Colonic mucosa (tissue), 4 donors: ENCODE results near the gene TCP11. TPM values are rescaled to one million over a fixed set of nuclear protein-coding genes. Genes with fewer than 3 reads are reported as not detected.

Source experiments
- DNase-seq: peaks from one replicate; pipeline ENCODE4 v3.0.0-alpha.2; 2020
- H3K27ac ChIP-seq: fragments of 200-600 bp; one replicate; pipeline ENCODE4 v1.8.0; 2021
- H3K27me3 ChIP-seq: fragments of 200-600 bp; one replicate; pipeline ENCODE4 v1.8.0; 2021
- H3K36me3 ChIP-seq: fragments of 200-600 bp; one replicate; pipeline ENCODE4 v1.8.0; 2021
- H3K4me1 ChIP-seq: fragments of 200-600 bp; one replicate; pipeline ENCODE4 v1.8.0; 2021; ENCODE audit warnings: mild to moderate bottlenecking
- H3K4me3 ChIP-seq: fragments of 200-600 bp; one replicate; pipeline ENCODE4 v1.8.0; 2021
- H3K9ac ChIP-seq, 2 donors: one replicate each; pipeline ENCODE4 v1.7.0; 2013; ENCODE audit warnings: control low read depth in 2 of 2, low read depth in 2 of 2, low read length in 2 of 2
- H3K9me3 ChIP-seq: fragments of 200-600 bp; one replicate; pipeline ENCODE4 v1.8.0; 2021
- CTCF ChIP-seq: fragments of 200-600 bp; IDR thresholded peaks from one replicate; pipeline ENCODE4 v1.8.0; 2022; ENCODE audit warnings: antibody characterized with exemption, mild to moderate bottlenecking
- intact Hi-C: fragments of 100-400 bp; cut with DNase I; formaldehyde crosslinking; loops from one replicate; pipeline ENCODE4 v1.14.1; 2022
- total RNA-seq, 2 donors: library from RNA; stranded (reverse); fragmentation: NEBNext Ultra II Directional in 1 of 2; extraction: Animal tissue kit (Norgen Biotek cat#: 25700) in 1 of 2; gene quantifications; one replicate each; pipeline ENCODE4 v1.2.1, GENCODE V29; 2021
- donor health status: healthy.
- donor health status: DM: no; HTN: no; CAD: no.
- donor health status: DM: no; HTN: no; CAD: no.

The TCP11 gene
- total RNA-seq, result not detected

- Histone ChIP-seq H3K9me3 (no peaks in the 10 kb centered on the region), H3K27ac (no peak within 1 kb of the TSS), H3K36me3 (no peaks in the 10 kb centered on the region), H3K4me3 (no peak within 1 kb of the TSS), H3K27me3 (no peaks in the 10 kb centered on the region), H3K9ac (no peak within 1 kb of the TSS), H3K4me1 (no peaks in the 10 kb centered on the region)
- DNase-seq, result peak; percentile 50
- no peak for TF ChIP-seq CTCF
- intact Hi-C loops, result loop anchor here (2.0 kb wide), 1 partner anchor 154 kb away; no protein-coding TSS in a partner anchor
These were observed at the start of gene TCP11 for GRCh38 chr6:35141007-35141655. Gene TCP11, minus strand, starts transcription at chr6:35141339. Its CDS starts 469 bp downstream, at chr6:35140870.

GRCh38 chr6:35190306-35190705, 49.2 kb upstream of the TCP11 start:
- Histone ChIP-seq H3K4me3 (no peak overlapping the region), H3K4me1 (no peaks in the 10 kb centered on the region), H3K9me3 (no peaks in the 10 kb centered on the region), H3K36me3 (no peaks in the 10 kb centered on the region), H3K9ac (no peak overlapping the region), H3K27ac (no peak overlapping the region), H3K27me3 (no peaks in the 10 kb centered on the region)
- no peak for TF ChIP-seq CTCF
- intact Hi-C loops, result no loop called here
- DNase-seq, result no peak

GRCh38 chr6:35188886-35189285, 47.7 kb upstream of the TCP11 start:
- Histone ChIP-seq H3K4me1 (no peaks in the 10 kb centered on the region), H3K27ac (no peak overlapping the region)
- intact Hi-C loops, result no loop called here

GRCh38 chr6:35186571-35186970, 45.4 kb upstream of the TCP11 start:
- TF ChIP-seq CTCF, result no peak
- H3K27ac ChIP-seq, result no peak overlapping the region
- intact Hi-C loops, result no loop called here
- H3K9me3 ChIP-seq, result no peaks in the 10 kb centered on the region
- no peak for DNase-seq
- H3K9ac ChIP-seq, result no peak overlapping the region
- no peak overlapping the region for H3K4me3 ChIP-seq
- H3K27me3 ChIP-seq, result no peaks in the 10 kb centered on the region
- H3K36me3 ChIP-seq, result no peaks in the 10 kb centered on the region
- H3K4me1 ChIP-seq, result peaks cover 7% of the 10 kb centered on the region

More at GRCh38 chr6:35188886-35189285, 47.7 kb upstream of the TCP11 start:
- no peak for TF ChIP-seq CTCF
- no peaks in the 10 kb centered on the region for H3K27me3 ChIP-seq
- H3K36me3 ChIP-seq, result no peaks in the 10 kb centered on the region
- H3K9me3 ChIP-seq, result no peaks in the 10 kb centered on the region
- DNase-seq, result no peak
- H3K9ac ChIP-seq, result no peak overlapping the region
- H3K4me3 ChIP-seq, result no peak overlapping the region

- Histone ChIP-seq H3K27me3 (no peaks in the 10 kb centered on the region), H3K4me3 (no peak overlapping the region), H3K9me3 (no peaks in the 10 kb centered on the region), H3K4me1 (peaks cover 7% of the 10 kb centered on the region), H3K9ac (no peak overlapping the region), H3K36me3 (no peaks in the 10 kb centered on the region), H3K27ac (no peak overlapping the region)
- DNase-seq, result no peak
- TF ChIP-seq CTCF, result no peak
- intact Hi-C loops, result no loop called here
These were observed 44.8 kb upstream of the TCP11 start for GRCh38 chr6:35185971-35186370.
